B cell (primary cell): Measurements from ENCODE around the gene BAG2. TPM values are rescaled to one million over a fixed set of nuclear protein-coding genes. Genes with fewer than 3 reads are reported as not detected.

Source experiments
- ATAC-seq: fragments of 200-7000 bp; cut with Tn5 transposase; one replicate; pipeline ENCODE4 v1.10.0; 2021; ENCODE audit warnings: low read depth, mild to moderate bottlenecking, moderate number of reproducible peaks, moderate library complexity
- CTCF ChIA-PET: fragments of 350-600 bp; sonication (Branson Sonifier 250); formaldehyde crosslinking; loops from one replicate; lab custom pipeline; 2021; ENCODE audit warnings: antibody characterized with exemption, inconsistent platforms; lab: Charles Lee
- POLR2A ChIA-PET: fragments of 350-600 bp; sonication (Branson Sonifier 250); formaldehyde crosslinking; loops from one replicate; lab custom pipeline; 2021; ENCODE audit warnings: antibody characterized with exemption; lab: Charles Lee
- DNase-seq: peaks from one replicate; pipeline ENCODE4 v3.0.0; 2013
- H2AFZ ChIP-seq: 2 replicates; pipeline ENCODE4 v1.6.1; 2012; ENCODE audit warnings: mild to moderate bottlenecking, low read depth, low read length; ENCODE audit not compliant: insufficient read depth, poor library complexity, severe bottlenecking
- H3K27ac ChIP-seq, 2 donors: 1 replicate in 1 of 2; 2 replicates in 1 of 2; pipeline ENCODE4 v1.5.1; 2012 to 2013; ENCODE audit warnings: low read length in 2 of 2, mild to moderate bottlenecking in 2 of 2, moderate library complexity in 1 of 2
- H3K27me3 ChIP-seq, 4 experiments: fragments of 200-600 bp in 1 of 4; sonication (generic) in 1 of 4; replicated peaks in 1 of 4; 1 replicate in 2 of 4; 2 replicates in 2 of 4; pipeline versions ENCODE4 v1.6.1 to v1.7.0; 2013 to 2016; ENCODE audit warnings: low read length in 3 of 4, mild to moderate bottlenecking in 2 of 4, mixed read lengths in 1 of 4, moderate library complexity in 1 of 4; ENCODE audit not compliant: insufficient read depth in 4 of 4, control insufficient read depth in 3 of 4; ENCODE audit errors: control extremely low read depth in 1 of 4
- H3K36me3 ChIP-seq, 2 experiments: replicated peaks in 1 of 2; 1 replicate in 1 of 2; 2 replicates in 1 of 2; pipeline versions ENCODE4 v1.6.1 to v1.7.1; 2013; ENCODE audit warnings: low read length in 1 of 2; ENCODE audit not compliant: insufficient read depth in 2 of 2, control insufficient read depth in 1 of 2; ENCODE audit errors: control extremely low read depth in 1 of 2, extremely low read depth in 1 of 2
- H3K4me1 ChIP-seq, 2 donors: fragments of 200-600 bp in 1 of 2; sonication (generic) in 1 of 2; 1 replicate in 1 of 2; 2 replicates in 1 of 2; pipeline versions ENCODE4 v1.5.1 to v1.6.1; 2013 to 2017; ENCODE audit warnings: low read length in 2 of 2; ENCODE audit not compliant: control insufficient read depth in 2 of 2, insufficient read depth in 2 of 2
- H3K4me2 ChIP-seq: replicated peaks from 2 replicates; pipeline ENCODE3; 2012; ENCODE audit warnings: mild to moderate bottlenecking, low read depth, low read length; ENCODE audit not compliant: poor library complexity, severe bottlenecking
- H3K4me3 ChIP-seq, 5 experiments: fragments of 200-600 bp in 1 of 5; sonication (generic) in 1 of 5; 1 replicate in 3 of 5; 2 replicates in 2 of 5; pipeline versions ENCODE4 v1.5.1 to v1.7.0; 2011 to 2016; ENCODE audit warnings: low read length in 4 of 5, mild to moderate bottlenecking in 4 of 5, low read depth in 2 of 5, control low read depth in 1 of 5, moderate library complexity in 1 of 5; ENCODE audit not compliant: insufficient read depth in 1 of 5; ENCODE audit errors: control extremely low read depth in 1 of 5, extremely low read depth in 1 of 5
- H3K79me2 ChIP-seq: fragments of 200-600 bp; sonication (generic); one replicate; pipeline ENCODE4 v1.6.0; 2016; ENCODE audit warnings: low read length; ENCODE audit not compliant: control insufficient read depth, insufficient read depth
- H3K9ac ChIP-seq: fragments of 200-600 bp; sonication (generic); 2 replicates; pipeline ENCODE4 v1.6.1; 2017; ENCODE audit warnings: mild to moderate bottlenecking, low read length, moderate library complexity
- H3K9me3 ChIP-seq, 3 donors: one replicate each; pipeline versions ENCODE4 v1.6.1 to v1.7.1; 2013; ENCODE audit warnings: low read length in 2 of 3; ENCODE audit not compliant: control insufficient read depth in 2 of 3, insufficient read depth in 1 of 3; ENCODE audit errors: control extremely low read depth in 1 of 3
- H4K20me1 ChIP-seq: 2 replicates; pipeline ENCODE4 v1.6.0; 2012; ENCODE audit warnings: mild to moderate bottlenecking, low read length; ENCODE audit not compliant: insufficient read depth, control insufficient read depth, poor library complexity, severe bottlenecking
- H3K27ac Mint-ChIP-seq: one replicate; pipeline ENCODE4 v1.8.0; 2021; ENCODE audit warnings: mixed read lengths
- H3K27me3 Mint-ChIP-seq: one replicate; pipeline ENCODE4 v1.8.0; 2021; ENCODE audit warnings: mixed read lengths
- H3K4me1 Mint-ChIP-seq: one replicate; pipeline ENCODE4 v1.8.0; 2021; ENCODE audit warnings: mixed read lengths
- H3K4me3 Mint-ChIP-seq: one replicate; pipeline ENCODE4 v1.8.0; 2021; ENCODE audit warnings: mixed read lengths
- H3K9me3 Mint-ChIP-seq: one replicate; pipeline ENCODE4 v1.8.0; 2022; ENCODE audit warnings: mixed read lengths; ENCODE audit not compliant: insufficient read depth
- EZH2 ChIP-seq: IDR thresholded peaks from 2 replicates; pipeline ENCODE4 v1.6.1; 2012; ENCODE audit warnings: borderline replicate concordance, low read depth, mild to moderate bottlenecking, moderate library complexity, low read length; ENCODE audit not compliant: insufficient read depth, poor library complexity, severe bottlenecking
- WGBS: methylation state at CpG from one replicate; pipeline ENCODE4 v1.1.5; 2013; ENCODE audit warnings: missing lambda C conversion rate; ENCODE audit not compliant: insufficient coverage; 5-methylcytosine and 5-hydroxymethylcytosine counted together
- intact Hi-C: fragments of 100-400 bp; cut with micrococcal nuclease; formaldehyde crosslinking; loops from one replicate; pipeline ENCODE4 v1.10.0; 2022
- polyA plus RNA-seq: library from polyadenylated mRNA; depleted of rRNA; stranded (reverse); fragments of >200 nt; gene quantifications from 2 replicates; pipeline ENCODE4 v1.2.3, GENCODE V29; 2012
- total RNA-seq, 2 donors: library from RNA; stranded (reverse); fragments of 120-200 nt in 1 of 2; gene quantifications; 1 replicate in 1 of 2; 2 replicates in 1 of 2; pipeline versions ENCODE4 v1.2.3 to v1.2.4, GENCODE V29; 2013 to 2022
- TF ChIP-seq, protein P1 (sequence below): fragments of 200-600 bp; IDR thresholded peaks from one replicate; pipeline ENCODE4 v1.8.0; 2022; ENCODE audit warnings: antibody characterized with exemption, mild to moderate bottlenecking

BAG2 gene
- total and polyA plus RNA-seq, 2 donors (not counting 1 experiment from before 2014, with no cell fraction given) = 1.5 to 4.7 TPM

DNA sequence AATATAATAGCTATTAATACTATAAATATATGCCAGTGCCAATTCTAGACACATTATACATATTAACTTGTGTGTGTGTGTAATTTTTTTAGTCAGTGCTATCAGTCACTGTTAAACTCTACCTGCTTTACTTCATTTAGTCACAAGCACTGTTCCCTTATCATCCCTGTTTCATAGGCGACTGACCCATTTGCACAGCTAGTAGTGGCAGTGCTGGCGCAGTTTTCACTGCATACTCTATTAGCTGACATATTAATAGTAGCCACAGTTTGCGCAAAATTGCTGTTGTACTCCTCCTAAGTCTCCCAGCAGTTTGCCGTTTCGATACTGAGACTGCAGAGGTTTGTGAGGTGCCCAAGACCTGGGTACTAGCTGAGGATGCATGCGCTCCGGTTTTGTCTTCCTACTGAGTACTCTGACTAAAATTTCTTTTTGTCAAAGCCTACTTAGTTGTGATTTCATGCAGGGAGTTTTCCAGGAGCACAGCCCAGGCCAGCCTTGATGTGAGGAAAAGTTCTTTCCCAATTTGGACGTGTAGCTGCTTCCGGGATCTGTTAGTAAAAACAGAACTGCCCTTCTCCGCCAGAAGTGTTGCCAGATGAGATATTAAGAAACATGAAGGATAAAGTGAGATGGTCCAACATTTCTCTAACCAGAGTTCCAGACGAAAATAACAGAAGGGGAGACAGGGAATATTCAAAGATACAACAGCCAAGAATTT lies 5.6 kb downstream of the BAG2 start:
- no peak overlapping the region for H3K4me3 ChIP-seq
- no peak overlapping the region for H3K9ac ChIP-seq
- Mint-ChIP-seq H3K4me1 (peaks cover 10% of the 10 kb centered on the region), H3K27me3 (no peaks in the 10 kb centered on the region), H3K27ac (no peak overlapping the region), H3K4me3 (no peak overlapping the region), H3K9me3 (no peaks in the 10 kb centered on the region)
- ChIA-PET CTCF (interaction anchor here (0.9 kb wide), 1 partner anchor 138 kb away, joined by 3 read pairs; no protein-coding TSS in a partner anchor), POLR2A (no interaction called here)
- TF ChIP-seq EZH2 = no peak
- TF ChIP-seq, protein P1, sequence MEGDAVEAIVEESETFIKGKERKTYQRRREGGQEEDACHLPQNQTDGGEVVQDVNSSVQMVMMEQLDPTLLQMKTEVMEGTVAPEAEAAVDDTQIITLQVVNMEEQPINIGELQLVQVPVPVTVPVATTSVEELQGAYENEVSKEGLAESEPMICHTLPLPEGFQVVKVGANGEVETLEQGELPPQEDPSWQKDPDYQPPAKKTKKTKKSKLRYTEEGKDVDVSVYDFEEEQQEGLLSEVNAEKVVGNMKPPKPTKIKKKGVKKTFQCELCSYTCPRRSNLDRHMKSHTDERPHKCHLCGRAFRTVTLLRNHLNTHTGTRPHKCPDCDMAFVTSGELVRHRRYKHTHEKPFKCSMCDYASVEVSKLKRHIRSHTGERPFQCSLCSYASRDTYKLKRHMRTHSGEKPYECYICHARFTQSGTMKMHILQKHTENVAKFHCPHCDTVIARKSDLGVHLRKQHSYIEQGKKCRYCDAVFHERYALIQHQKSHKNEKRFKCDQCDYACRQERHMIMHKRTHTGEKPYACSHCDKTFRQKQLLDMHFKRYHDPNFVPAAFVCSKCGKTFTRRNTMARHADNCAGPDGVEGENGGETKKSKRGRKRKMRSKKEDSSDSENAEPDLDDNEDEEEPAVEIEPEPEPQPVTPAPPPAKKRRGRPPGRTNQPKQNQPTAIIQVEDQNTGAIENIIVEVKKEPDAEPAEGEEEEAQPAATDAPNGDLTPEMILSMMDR = no peak
- peaks cover 9% of the 10 kb centered on the region for H3K79me2 ChIP-seq
- 99% methylated on average over 8 of the region's 11 CpGs for WGBS
- H3K9me3 ChIP-seq = no peaks in the 10 kb centered on the region
- no peak for ATAC-seq
- no peak for DNase-seq
- peaks cover 9 to 13% of the 10 kb centered on the region in 2 donors for H3K4me1 ChIP-seq
- H3K27me3 ChIP-seq = no peaks in the 10 kb centered on the region
- intact Hi-C loops = no loop called here
- H3K4me2 ChIP-seq = no peak overlapping the region
- H3K36me3 ChIP-seq = no peaks in the 10 kb centered on the region
- no peak overlapping the region for H3K27ac ChIP-seq
- H2AFZ ChIP-seq = no peak overlapping the region
- peaks cover 11% of the 10 kb centered on the region for H4K20me1 ChIP-seq

DNA sequence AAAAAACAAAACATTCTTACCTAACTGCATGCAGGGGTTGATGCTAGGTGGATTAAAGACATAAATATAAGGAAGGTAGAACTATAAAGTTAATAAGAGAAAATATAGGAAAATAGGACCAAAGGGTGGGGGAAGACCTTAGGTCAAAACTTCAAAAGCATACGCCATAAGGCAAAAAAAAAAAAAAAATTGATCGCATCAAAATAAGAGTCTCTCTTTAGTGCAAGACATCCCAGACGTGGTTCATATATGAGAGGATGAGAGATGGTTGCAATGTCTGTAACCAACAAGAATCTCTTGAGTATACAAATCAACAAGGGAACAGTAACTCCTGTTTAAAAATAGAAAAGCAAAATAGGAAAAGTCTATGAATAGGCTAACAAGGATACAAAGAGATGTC lies 8.5 kb downstream of the BAG2 start:
- no peak overlapping the region for H3K27ac ChIP-seq
- intact Hi-C loops = no loop called here
- H3K27me3 ChIP-seq = no peaks in the 10 kb centered on the region
- H3K9me3 Mint-ChIP-seq = no peaks in the 10 kb centered on the region
- no peak overlapping the region for H3K9ac ChIP-seq
- ATAC-seq (no peak), DNase-seq (no peak)
- POLR2A ChIA-PET = no interaction called here
- CTCF ChIA-PET = no interaction called here
- H3K4me1 Mint-ChIP-seq = no peaks in the 10 kb centered on the region
- peaks cover 3% of the 10 kb centered on the region for H4K20me1 ChIP-seq
- no peak overlapping the region for H3K4me3 Mint-ChIP-seq
- no peak overlapping the region for H2AFZ ChIP-seq
- H3K27me3 Mint-ChIP-seq = no peaks in the 10 kb centered on the region
- H3K4me2 ChIP-seq = no peak overlapping the region
- no CpG with 5 or more reads among the region's 3 CpGs for WGBS
- H3K27ac Mint-ChIP-seq = no peak overlapping the region
- H3K4me1 ChIP-seq = no peaks in the 10 kb centered on the region
- peaks cover 6% of the 10 kb centered on the region for H3K79me2 ChIP-seq
- no peak for TF ChIP-seq EZH2
- TF ChIP-seq, protein P1 = no peak
- peaks cover 4 to 7% of the 10 kb centered on the region in 2 experiments for H3K36me3 ChIP-seq
- H3K4me3 ChIP-seq = no peak overlapping the region
- no peaks in the 10 kb centered on the region for H3K9me3 ChIP-seq
